Endothelial cell of umbilical vein (primary cell): ENCODE results near the gene ICA1L. TPM values are rescaled to one million over a fixed set of nuclear protein-coding genes. Genes with fewer than 3 reads are reported as not detected.

Source experiments
- BruUV-seq: library from RNA; stranded (reverse); fragments of 400-500 nt; replicated peaks from 2 replicates; lab custom pipeline; 2021; lab: Mats Ljungman, UMichigan
- CTCF ChIA-PET: fragments of 300-600, 350-600 bp; sonication (Branson Sonifier 250); formaldehyde crosslinking; loops from one replicate; lab custom pipeline; 2021; ENCODE audit warnings: antibody characterized with exemption, inconsistent platforms; lab: Charles Lee
- POLR2A ChIA-PET: fragments of 300-600, 350-600 bp; sonication (Branson Sonifier 250); formaldehyde crosslinking; loops from one replicate; lab custom pipeline; 2021; ENCODE audit warnings: antibody characterized with exemption, inconsistent platforms; lab: Charles Lee
- DNase-seq: peaks from one replicate; pipeline ENCODE4 v3.0.0-alpha.2; 2011; ENCODE audit warnings: low read depth, low spot score
- FAIRE-seq: peaks from 2 replicates; lab custom pipeline; 2011; peaks lifted over from hg19 to GRCh38; lab: Jason Lieb, UNC
- H2AFZ ChIP-seq: 2 replicates; pipeline ENCODE4 v1.6.0; 2012; ENCODE audit warnings: low read depth, low read length, control low read depth, inconsistent platforms
- H3K27ac ChIP-seq: 2 replicates; pipeline ENCODE4 v1.5.1; 2011; ENCODE audit warnings: low read depth, mild to moderate bottlenecking, control low read depth, low read length, moderate library complexity; ENCODE audit not compliant: insufficient read depth
- H3K27me3 ChIP-seq, 2 experiments: 2 replicates each; pipeline versions ENCODE4 v1.6.0 to v1.6.1; 2011; ENCODE audit warnings: low read length in 2 of 2, mixed read lengths in 1 of 2; ENCODE audit not compliant: control insufficient read depth in 2 of 2, insufficient read depth in 2 of 2
- H3K36me3 ChIP-seq, 2 experiments: 2 replicates in 1 of 2; 3 replicates in 1 of 2; pipeline ENCODE4 v1.5.1; 2011; ENCODE audit warnings: low read length in 2 of 2, mild to moderate bottlenecking in 1 of 2, moderate library complexity in 1 of 2; ENCODE audit not compliant: control insufficient read depth in 2 of 2, insufficient read depth in 2 of 2; ENCODE audit errors: extremely low read depth in 1 of 2
- H3K4me1 ChIP-seq: 3 replicates; pipeline ENCODE4 v1.5.1; 2011; ENCODE audit warnings: mild to moderate bottlenecking, low read length; ENCODE audit not compliant: control insufficient read depth, insufficient read depth; ENCODE audit errors: extremely low read depth
- H3K4me2 ChIP-seq: 2 replicates; pipeline ENCODE4 v1.6.1; 2011; ENCODE audit warnings: low read length, control low read depth, mixed read lengths; ENCODE audit not compliant: insufficient read depth
- H3K4me3 ChIP-seq, 3 experiments: fragments of 200-600 bp in 1 of 3; sonication (generic), shearing (Covaris generic) in 1 of 3; replicated peaks in 1 of 3; 2 replicates each; pipeline ENCODE4 v1.5.1; 2011 to 2016; ENCODE audit warnings: control low read depth in 3 of 3, low read length in 3 of 3, mild to moderate bottlenecking in 2 of 3, inconsistent platforms in 1 of 3, low read depth in 1 of 3, moderate library complexity in 1 of 3; ENCODE audit not compliant: insufficient read depth in 1 of 3
- H3K79me2 ChIP-seq: 2 replicates; pipeline ENCODE4 v1.6.0; 2012; ENCODE audit warnings: low read length, inconsistent platforms; ENCODE audit not compliant: control insufficient read depth, insufficient read depth
- H3K9ac ChIP-seq: replicated peaks from 2 replicates; pipeline ENCODE3; 2011; ENCODE audit warnings: low read length, control low read depth; ENCODE audit not compliant: insufficient read depth; ENCODE audit errors: extremely low read depth
- H3K9me1 ChIP-seq: replicated peaks from 3 replicates; pipeline ENCODE4 v1.6.0; 2011; ENCODE audit warnings: mild to moderate bottlenecking, low read length; ENCODE audit not compliant: control insufficient read depth, insufficient read depth; ENCODE audit errors: extremely low read depth
- H3K9me3 ChIP-seq: replicated peaks from 2 replicates; pipeline ENCODE4 v1.5.1; 2012; ENCODE audit warnings: low read length, inconsistent platforms; ENCODE audit not compliant: control insufficient read depth, insufficient read depth
- H4K20me1 ChIP-seq: replicated peaks from 2 replicates; pipeline ENCODE3; 2011; ENCODE audit warnings: mild to moderate bottlenecking, low read length; ENCODE audit not compliant: control insufficient read depth, insufficient read depth; ENCODE audit errors: extremely low read depth
- CTCF ChIP-seq, 2 donors: IDR thresholded peaks; 1 replicate in 1 of 2; 2 replicates in 1 of 2; pipeline ENCODE4 v1.5.1; 2011; ENCODE audit warnings: low read length in 2 of 2, mild to moderate bottlenecking in 2 of 2, moderate library complexity in 2 of 2, control low read depth in 1 of 2, inconsistent platforms in 1 of 2, low read depth in 1 of 2; ENCODE audit not compliant: insufficient read depth in 1 of 2; ENCODE audit errors: extremely low read depth in 1 of 2
- EZH2 ChIP-seq: IDR thresholded peaks from 2 replicates; pipeline ENCODE4 v1.6.1; 2012; ENCODE audit warnings: borderline replicate concordance, low read depth, mild to moderate bottlenecking, moderate library complexity, low read length, inconsistent platforms; ENCODE audit not compliant: severe bottlenecking
- FOS ChIP-seq: IDR thresholded peaks from 2 replicates; pipeline ENCODE4 v1.6.1; 2011; ENCODE audit warnings: mild to moderate bottlenecking, low read length, moderate library complexity, borderline replicate concordance; ENCODE audit not compliant: insufficient read depth
- GATA2 ChIP-seq: IDR thresholded peaks from 2 replicates; pipeline ENCODE4 v1.7.0; 2011; ENCODE audit warnings: low read depth, mild to moderate bottlenecking, moderate library complexity, mixed read lengths, low read length; ENCODE audit not compliant: insufficient read length, insufficient read depth
- JUN ChIP-seq: IDR thresholded peaks from 2 replicates; pipeline ENCODE4 v1.6.1; 2011; ENCODE audit warnings: borderline replicate concordance, low read depth; ENCODE audit not compliant: insufficient read length, insufficient read depth
- MAX ChIP-seq: IDR thresholded peaks from 2 replicates; pipeline ENCODE4 v1.6.1; 2011; ENCODE audit not compliant: insufficient read depth, insufficient read length
- MYC ChIP-seq: IDR thresholded peaks from one replicate; pipeline ENCODE4 v1.6.1; 2011; ENCODE audit warnings: mild to moderate bottlenecking, low read depth, low read length
- POLR2A ChIP-seq: IDR thresholded peaks from 2 replicates; pipeline ENCODE4 v1.6.1; 2012; ENCODE audit warnings: low read depth, mild to moderate bottlenecking, control low read depth, low read length
- POLR2AphosphoS5 ChIP-seq: IDR thresholded peaks from 2 replicates; pipeline ENCODE4 v1.6.1; 2012; ENCODE audit warnings: low read depth, mild to moderate bottlenecking, control low read depth, low read length, moderate library complexity; ENCODE audit not compliant: insufficient read depth
- dilution Hi-C: fragments of 300-500 bp; cut with MboI; formaldehyde crosslinking; loops from one replicate; pipeline ENCODE4 v1.15.0; 2019; ENCODE audit warnings: low sequenced_read_pairs; ENCODE audit not compliant: extremely low pct_ligation_motif_present
- intact Hi-C: fragments of 100-400 bp; cut with micrococcal nuclease; formaldehyde crosslinking; loops from one replicate; pipeline ENCODE4 v1.10.0; 2022
- polyA plus RNA-seq, 4 experiments: library from polyadenylated mRNA; depleted of rRNA in 3 of 4; stranded (reverse) in 3 of 4; unstranded in 1 of 4; fragments of >200 nt; gene quantifications; 2 replicates each; pipeline versions ENCODE4 v1.2.1 to v1.2.3, GENCODE V29; 2011 to 2012; ENCODE audit warnings: missing spikeins in 1 of 4
- total RNA-seq: library from RNA; stranded (reverse); gene quantifications from 2 replicates; pipeline ENCODE4 v1.2.3, GENCODE V29; 2021

Gene ICA1L
- total and polyA plus RNA-seq, 2 donors (not counting 3 experiments of a cell fraction or from before 2014, with no cell fraction given): 1.6 to 3.7 TPM

DNA sequence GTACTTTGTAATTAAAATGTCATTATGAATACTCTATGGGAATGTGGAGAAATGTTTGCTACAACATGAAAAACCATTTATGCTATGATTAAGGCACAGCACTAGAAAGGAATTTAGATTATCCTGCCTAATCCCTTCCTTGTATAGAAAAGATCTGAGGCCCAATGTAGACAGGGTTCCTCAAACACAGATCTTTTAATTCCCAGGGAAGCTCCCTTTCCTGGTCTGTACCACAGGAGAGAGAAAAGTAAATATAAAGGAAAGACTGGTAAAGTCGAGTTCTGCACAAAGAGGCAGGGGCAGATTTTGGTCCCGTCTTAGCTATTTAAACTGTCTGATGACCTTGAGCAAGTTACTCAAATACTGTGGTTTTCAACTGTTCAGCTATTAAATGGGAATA is 84.7 kb downstream of the ICA1L start:
- BruUV-seq: no TSS peak
- H2AFZ ChIP-seq: no peak overlapping the region
- no peaks in the 10 kb centered on the region for H4K20me1 ChIP-seq
- H3K27me3 ChIP-seq: no peaks in the 10 kb centered on the region
- ChIA-PET CTCF (interaction anchor here (1.0 to 1.3 kb wide), 2 partner anchors 10 to 19 kb away, joined by 4 to 6 read pairs; no protein-coding TSS in a partner anchor), POLR2A (no interaction called here)
- H3K9ac ChIP-seq: no peak overlapping the region
- no peak overlapping the region for H3K27ac ChIP-seq
- no peak overlapping the region for H3K4me2 ChIP-seq
- H3K36me3 ChIP-seq: no peaks in the 10 kb centered on the region
- H3K9me3 ChIP-seq: no peaks in the 10 kb centered on the region
- H3K9me1 ChIP-seq: no peaks in the 10 kb centered on the region
- intact Hi-C loops (no loop called here), dilution Hi-C loops (no loop called here)
- DNase-seq (no peak), FAIRE-seq (no peak)
- no peak overlapping the region for H3K4me3 ChIP-seq
- H3K79me2 ChIP-seq: no peaks in the 10 kb centered on the region
- TF ChIP-seq POLR2A: no peak
- no peak for TF ChIP-seq MYC
- no peak for TF ChIP-seq GATA2
- TF ChIP-seq POLR2AphosphoS5: no peak
- no peak for TF ChIP-seq EZH2
- TF ChIP-seq FOS: no peak
- no peak for TF ChIP-seq MAX
- TF ChIP-seq JUN: no peak
- no peak for TF ChIP-seq CTCF (IDR thresholded peaks at IDR 0.05; ENCODE audit: extremely low read depth in 1 of 2, insufficient read depth in 1 of 2, low read depth in 1 of 2, low read length in 2 of 2)
- no peaks in the 10 kb centered on the region for H3K4me1 ChIP-seq
